Raji (cell line): ENCODE measurements around the gene CCDC92B.

ENCODE experiments used
- POLR2A ChIP-seq: IDR thresholded peaks from 2 replicates; pipeline ENCODE4 v1.6.1; 2011; ENCODE audit warnings: low read depth, low read length, control low read depth; ENCODE audit not compliant: insufficient read depth

Gene CCDC92B

GRCh38 chr17:2693561-2694380 lies 55.7 kb downstream of the CCDC92B start:
- TF ChIP-seq POLR2A = no peak

DNA sequence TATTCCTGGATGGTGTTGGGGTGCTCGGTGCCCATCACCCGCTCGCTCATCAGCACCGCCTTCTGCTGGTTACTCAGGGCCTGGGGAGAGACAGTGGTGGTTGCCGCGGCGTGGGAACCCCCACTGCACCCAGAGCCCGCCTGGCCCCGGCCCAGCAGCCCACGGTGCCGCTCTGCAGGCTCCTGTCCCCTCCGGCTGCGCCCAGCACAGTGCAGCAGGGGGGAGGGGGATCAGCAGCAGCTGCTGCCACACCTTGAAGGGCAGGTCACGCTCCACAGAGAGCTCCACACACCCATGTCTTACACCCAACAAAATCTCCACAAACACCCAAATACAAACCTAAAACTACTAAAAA lies 56.7 kb downstream of the CCDC92B start:
- TF ChIP-seq POLR2A = no peak

GRCh38 chr17:2691965-2692780 lies 57.3 kb downstream of the CCDC92B start:
- TF ChIP-seq POLR2A = no peak

GRCh38 chr17:2691069-2691871 lies 58.2 kb downstream of the CCDC92B start:
- TF ChIP-seq POLR2A = no peak

- TF ChIP-seq POLR2A = no peak
Observed at GRCh38 chr17:2690165-2691068, 59.0 kb downstream of the CCDC92B start.

DNA sequence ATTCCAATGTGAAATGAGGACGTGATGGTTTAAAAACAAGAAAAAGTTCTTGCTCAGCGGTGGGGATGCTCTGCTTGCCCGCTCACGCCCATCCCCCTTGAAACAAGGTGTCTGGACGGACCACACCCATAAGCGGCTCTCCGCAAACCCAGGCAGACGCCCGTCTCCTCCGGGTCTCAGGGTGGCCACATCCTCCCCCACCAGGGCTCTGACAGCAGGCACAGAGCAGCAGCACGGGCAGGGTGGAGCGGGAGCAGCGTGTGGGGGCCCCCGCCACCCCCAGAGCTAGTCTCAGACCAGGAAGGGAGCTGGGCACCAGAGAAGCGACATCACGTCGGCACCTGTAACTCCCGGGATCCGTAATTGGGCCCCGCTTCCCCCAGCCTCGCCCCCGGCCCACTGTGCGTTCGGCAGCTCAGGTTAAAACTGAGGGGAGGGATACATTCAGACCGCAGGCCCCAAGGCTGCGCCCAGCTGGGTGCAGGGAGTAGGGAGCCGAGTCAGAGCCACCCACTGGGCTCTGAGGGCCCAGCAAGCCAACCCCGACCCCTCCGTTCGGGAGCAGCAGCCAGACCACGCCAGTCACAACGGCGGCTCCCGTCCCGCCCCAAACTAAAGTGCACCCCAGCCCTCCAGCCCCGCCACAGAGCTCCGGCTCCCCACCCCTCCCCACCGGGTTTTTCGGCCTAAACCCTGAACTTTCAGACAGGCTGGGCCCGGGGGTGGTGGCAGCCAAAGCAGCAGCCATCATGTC lies 59.9 kb downstream of the CCDC92B start:
- TF ChIP-seq POLR2A = no peak

- no peak for TF ChIP-seq POLR2A
Observed at GRCh38 chr17:2688351-2689342, 60.8 kb downstream of the CCDC92B start.

- no peak for TF ChIP-seq POLR2A
Observed at GRCh38 chr17:2687074-2687418, 62.4 kb downstream of the CCDC92B start.

DNA sequence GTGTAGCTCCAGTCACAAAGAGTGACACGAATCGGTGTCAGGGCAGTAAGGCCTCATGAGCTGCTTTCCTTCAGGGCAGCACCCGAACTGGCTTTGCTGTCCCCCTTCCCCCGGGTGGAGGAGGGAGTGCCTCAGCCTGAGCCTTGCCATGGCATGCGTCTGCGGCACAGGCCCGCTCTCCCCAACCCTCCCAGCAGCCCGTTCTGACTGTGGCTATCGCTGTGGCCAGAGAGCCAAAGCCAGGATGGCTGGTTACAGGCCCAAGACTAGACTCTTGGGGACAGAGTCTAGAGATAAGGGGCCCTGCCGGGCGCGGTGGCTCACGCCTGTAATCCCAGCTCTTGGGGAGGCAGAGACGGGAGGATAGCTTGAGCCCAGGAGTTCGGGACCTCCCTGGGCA lies 63.8 kb downstream of the CCDC92B start:
- no peak for TF ChIP-seq POLR2A

GRCh38 chr17:2684549-2684948 lies 64.9 kb downstream of the CCDC92B start:
- no peak for TF ChIP-seq POLR2A

- TF ChIP-seq POLR2A = no peak
Observed at GRCh38 chr17:2683912-2684311, 65.5 kb downstream of the CCDC92B start.

- TF ChIP-seq POLR2A = no peak
Observed at GRCh38 chr17:2682176-2682938, 67.1 kb downstream of the CCDC92B start.
